Heart left ventricle (tissue), 16 donors: Measurements from ENCODE around the gene ITGB6. TPM values are rescaled to one million over a fixed set of nuclear protein-coding genes. Genes with fewer than 3 reads are reported as not detected.

Experiments
- ATAC-seq, 4 donors: fragments of 200-7000 bp; cut with Tn5 transposase; one replicate each; pipeline ENCODE4 v1.9.1; 2020 to 2022; ENCODE audit warnings: moderate library complexity in 4 of 4, mild to moderate bottlenecking in 3 of 4, moderate number of reproducible peaks in 1 of 4
- DNase-seq, 5 donors: peaks; one replicate each; pipeline ENCODE4 v3.0.0-alpha.2; 2020
- H3K27ac ChIP-seq, 12 donors: fragments of 200-600 bp; sonication (generic) in 4 of 12; one replicate each; pipeline versions ENCODE4 v1.5.0 to v1.8.0; 2016 to 2022; ENCODE audit warnings: mild to moderate bottlenecking in 2 of 12
- H3K27me3 ChIP-seq, 9 donors: fragments of 200-600 bp; sonication (generic) in 2 of 9; one replicate each; pipeline versions ENCODE4 v1.5.1 to v1.8.0; 2016 to 2022; ENCODE audit warnings: mild to moderate bottlenecking in 3 of 9
- H3K36me3 ChIP-seq, 9 donors: fragments of 200-600 bp; sonication (generic) in 2 of 9; one replicate each; pipeline versions ENCODE4 v1.5.0 to v1.8.0; 2018 to 2022; ENCODE audit warnings: mild to moderate bottlenecking in 2 of 9
- H3K4me1 ChIP-seq, 12 donors: fragments of 200-600 bp; sonication (generic) in 4 of 12; one replicate each; pipeline versions ENCODE4 v1.5.0 to v1.8.0; 2016 to 2022; ENCODE audit warnings: mild to moderate bottlenecking in 3 of 12
- H3K4me3 ChIP-seq, 12 donors: fragments of 200-600 bp; sonication (generic) in 4 of 12; one replicate each; pipeline versions ENCODE4 v1.5.0 to v1.8.0; 2017 to 2022; ENCODE audit warnings: mild to moderate bottlenecking in 9 of 12, moderate library complexity in 4 of 12
- H3K9me3 ChIP-seq, 12 donors: fragments of 200-600 bp; sonication (generic) in 4 of 12; one replicate each; pipeline versions ENCODE4 v1.5.0 to v1.8.0; 2016 to 2022; ENCODE audit warnings: mild to moderate bottlenecking in 1 of 12
- CTCF ChIP-seq, 12 donors: fragments of 200-600 bp; sonication (generic) in 4 of 12; IDR thresholded peaks; one replicate each; pipeline versions ENCODE4 v1.5.0 to v1.8.0; 2018 to 2022; ENCODE audit warnings: antibody characterized with exemption in 12 of 12, mild to moderate bottlenecking in 5 of 12
- POLR2A ChIP-seq, 2 donors: fragments of 450-650 bp; IDR thresholded peaks; one replicate each; pipeline ENCODE4 v1.6.1; 2017; ENCODE audit warnings: antibody characterized with exemption in 2 of 2, mild to moderate bottlenecking in 2 of 2, moderate library complexity in 2 of 2
- WGBS, 4 donors: extraction: QIAGEN DNeasy Blood & Tissue Kit in 2 of 4; methylation state at CpG; one replicate each; pipeline versions ENCODE4 v1.1.5 to v1.1.7; 2013 to 2018; 5-methylcytosine and 5-hydroxymethylcytosine counted together
- intact Hi-C, 10 donors: fragments of 100-400 bp; cut with DNase I; formaldehyde crosslinking; loops; one replicate each; pipeline versions ENCODE4 v1.11.1 to v1.14.2; 2022
- polyA plus RNA-seq, 2 donors: library from polyadenylated mRNA; stranded (reverse); fragments of 200-250 nt; gene quantifications; one replicate each; pipeline ENCODE4 v1.2.3, GENCODE V29; 2013
- total RNA-seq, 9 donors: library from RNA; depleted of rRNA in 2 of 9; stranded (reverse); fragments of >200 nt in 2 of 9; fragmentation: NEBNext Ultra II Directional in 3 of 9; extraction: Animal tissue kit (Norgen Biotek cat#: 25700) in 3 of 9; gene quantifications; one replicate each; pipeline versions ENCODE4 v1.1.0 to v1.2.4, GENCODE V29; 2016 to 2023
- donor health status: ischemic (EF 13 %, LVEDD 7.1; RV severe dilation, severe dysfunction).
- donor health status: healthy with polysubstance abuse.
- donor health status: DM: no; HTN: yes; CAD: no.
- donor health status: DM: no; HTN: no; CAD: no.
- donor health status: ischemic (EF 25% LVEDD 6.9; RV normal size, moderate dysfunction).
- donor health status: ischemic (EF 25% LVEDD 5.7; RV mildly dilated, moderate dysfunction).
- donor health status: healthy.
- donor health status: DM: yes; HTN: yes; CAD: no.
- donor health status: ischemic (EF 35%, LVEDD 5.7; RV mildly dilated, moderate dysfunction).
- donor health status: nonischemic (EF 11% LVEDD 7.7; RV severe dilation, severe dysfunction).
- donor health status: DM: yes; HTN: yes; CAD: no.
- donor health status: PGD.
- donor health status: ischemic (EF 29% LVEDD 5.4; RV normal size, mild dysfunction).
- donor health status: nonischemic (EF 23%, LVEDD 6.1; RV moderate dilation, normal function).

ITGB6 gene
- total and polyA plus RNA-seq, 11 donors: 0.27 to 4.2 (median 0.75) TPM

- Histone ChIP-seq H3K27me3 (no peaks in the 10 kb centered on the region), H3K36me3 (no peaks in the 10 kb centered on the region), H3K9me3 (peaks cover 0 to 14% (median 0%) of the 10 kb centered on the region in 12 donors), H3K4me1 (peaks cover 0 to 10% (median 3%) of the 10 kb centered on the region in 12 donors), H3K4me3 (no peak overlapping the region), H3K27ac (no peak overlapping the region)
- DNase-seq (no peak), ATAC-seq (no peak)
- 83 to 90% (median 84%) methylated on average over 2 of the region's 2 CpGs for WGBS, 4 donors
- TF ChIP-seq POLR2A (IDR thresholded peaks at IDR 0.05) (no peak), CTCF (IDR thresholded peaks at IDR 0.05) (no peak)
- intact Hi-C loops: no loop called here
These were observed 131.2 kb downstream of the ITGB6 start for GRCh38 chr2:160068906-160069305.

GRCh38 chr2:160064916-160065315 is 135.2 kb downstream of the ITGB6 start:
- no peaks in the 10 kb centered on the region for H3K36me3 ChIP-seq
- TF ChIP-seq POLR2A (IDR thresholded peaks at IDR 0.05) (no peak), CTCF (IDR thresholded peaks at IDR 0.05) (no peak)
- H3K9me3 ChIP-seq: peaks cover 0 to 14% (median 0%) of the 10 kb centered on the region in 12 donors
- ATAC-seq (peak in 2 of 4 donors; percentile 26 to 46), DNase-seq (no peak)
- intact Hi-C loops: no loop called here
- H3K4me1 ChIP-seq: peaks cover 0 to 34% (median 8%) of the 10 kb centered on the region in 12 donors
- H3K27me3 ChIP-seq: peaks cover 0 to 26% (median 0%) of the 10 kb centered on the region in 9 donors
- 77 to 97% (median 91%) methylated on average over 1 of the region's 1 CpG for WGBS, 4 donors
- no peak overlapping the region for H3K27ac ChIP-seq
- H3K4me3 ChIP-seq: no peak overlapping the region

DNA sequence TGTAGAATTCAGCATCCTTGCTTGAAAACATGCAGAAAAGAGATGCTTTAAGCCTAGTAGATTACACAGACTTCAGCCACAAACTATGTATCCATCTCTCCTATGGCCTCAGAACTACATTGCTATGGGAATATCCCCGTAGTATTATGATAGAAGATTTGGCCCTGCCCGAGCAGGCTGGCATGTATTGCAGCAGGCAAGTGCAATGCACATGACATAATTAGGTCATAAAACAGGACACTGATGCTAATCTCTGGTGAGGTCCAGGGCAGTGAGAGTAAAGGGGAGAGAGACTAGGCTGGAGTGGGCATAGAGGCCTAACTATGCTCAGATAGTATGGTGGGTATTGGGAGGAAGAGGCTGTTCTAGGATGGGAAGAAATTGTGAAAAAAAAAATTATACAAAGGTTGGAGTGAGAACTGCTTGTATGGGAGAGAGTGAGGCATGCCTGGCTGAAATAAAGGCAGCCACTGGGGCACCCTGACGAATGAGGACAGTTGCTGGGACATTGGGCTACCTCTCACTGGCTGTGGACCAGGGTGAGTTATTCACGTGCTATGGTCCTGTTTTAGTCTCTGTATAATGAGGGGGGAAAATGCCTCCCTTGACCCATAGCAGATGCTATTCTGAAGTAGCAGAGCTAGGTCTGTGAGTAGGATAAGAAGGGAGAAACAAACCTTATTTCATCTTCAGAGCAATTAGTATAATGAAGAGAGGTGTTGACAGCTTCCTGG is 136.0 kb downstream of the ITGB6 start:
- no peak overlapping the region for H3K4me3 ChIP-seq
- TF ChIP-seq CTCF (IDR thresholded peaks at IDR 0.05) (no peak), POLR2A (IDR thresholded peaks at IDR 0.05) (no peak)
- H3K4me1 ChIP-seq: peaks cover 0 to 34% (median 8%) of the 10 kb centered on the region in 12 donors
- peak overlapping the region in 5 of 12 donors; percentile 1 to 54 (median 12) for H3K27ac ChIP-seq
- WGBS, 4 donors: 47 to 57% (median 56%) methylated on average over 4 of the region's 4 CpGs
- intact Hi-C loops: no loop called here
- no peak for DNase-seq
- peaks cover 0 to 14% (median 0%) of the 10 kb centered on the region in 12 donors for H3K9me3 ChIP-seq
- no peaks in the 10 kb centered on the region for H3K36me3 ChIP-seq
- peaks cover 0 to 26% (median 0%) of the 10 kb centered on the region in 9 donors for H3K27me3 ChIP-seq
- peak; percentile 12 to 67 (median 48) for ATAC-seq

DNA sequence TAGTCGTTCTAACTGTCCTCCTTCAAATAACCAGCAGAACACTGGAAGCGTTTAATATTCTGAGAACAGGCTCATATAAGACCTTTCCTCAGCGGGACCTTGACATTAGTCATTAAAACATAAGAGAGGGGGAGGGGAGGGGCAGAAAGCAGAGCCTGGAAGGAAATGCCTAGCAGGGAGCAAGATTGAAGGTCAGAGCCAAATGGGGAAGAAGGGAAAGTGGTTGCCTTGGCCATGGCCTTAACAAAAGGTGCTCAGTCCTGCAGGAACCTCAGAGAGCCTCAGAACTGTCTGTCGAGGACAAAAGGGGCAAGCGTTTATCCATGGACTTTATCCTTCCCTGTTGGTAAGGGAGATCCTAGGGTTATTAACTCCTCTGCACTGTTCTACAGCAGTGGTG is 136.8 kb downstream of the ITGB6 start:
- Histone ChIP-seq H3K36me3 (no peaks in the 10 kb centered on the region), H3K9me3 (peaks cover 0 to 6% (median 0%) of the 10 kb centered on the region in 12 donors), H3K4me3 (peak overlapping the region in 6 of 12 donors; percentile 67 to 90 (median 76)), H3K4me1 (peaks cover 0 to 34% (median 8%) of the 10 kb centered on the region in 12 donors), H3K27me3 (peaks cover 0 to 26% (median 0%) of the 10 kb centered on the region in 9 donors), H3K27ac (peak overlapping the region in 4 of 12 donors; percentile 13 to 68 (median 58))
- DNase-seq (no peak), ATAC-seq (peak in 2 of 4 donors; percentile 10 to 18)
- intact Hi-C loops: no loop called here
- no peak for TF ChIP-seq CTCF (IDR thresholded peaks at IDR 0.05)
- TF ChIP-seq POLR2A (IDR thresholded peaks at IDR 0.05): no peak
- WGBS, 4 donors: 54 to 65% (median 58%) methylated on average over 5 of the region's 5 CpGs
